Body of pancreas (tissue), 2 donors: Measurements from ENCODE around the gene RALB. TPM values are rescaled to one million over a fixed set of nuclear protein-coding genes. Genes with fewer than 3 reads are reported as not detected.

Experiments used
- small RNA-seq: library from RNA; depleted of rRNA; stranded (forward); fragments of <200 nt; gene quantifications from one replicate; pipeline ENCODE3, GENCODE V24; 2016
- total RNA-seq, 2 donors: library from RNA; depleted of rRNA; stranded (reverse); fragments of >200 nt; gene quantifications; one replicate each; pipeline ENCODE4 v1.1.0, GENCODE V29; 2016

Gene RALB
- total RNA-seq, 2 donors from 2014 or later = 17.8 to 21.3 TPM

Small RNA genes within 50 kb of the gene (small RNA-seq; reads per million reads assigned to genes)
- not detected for gene MTND4LP14

Other genes with a start within 250 kb of the RALB start
- gene EPB41L5, start 239.8 kb upstream of the RALB start, total RNA-seq = 10 to 100 TPM; 27.2 to 32.6 TPM
- gene TMEM185B, start 29.5 kb upstream of the RALB start, total RNA-seq = 10 to 100 TPM; 18.7 to 46.5 TPM
- gene INHBB, start 93.3 kb downstream of the RALB start, total RNA-seq = 1 to 10 TPM; 3.6 to 7.9 TPM